ENCODE measurements around the gene ADIPOR1. TPM values are rescaled to one million over a fixed set of nuclear protein-coding genes. Genes with fewer than 3 reads are reported as not detected.
"Not testable (repeated sequence)": the region's sequence is repeated elsewhere in the genome, so short reads cannot be mapped to it uniquely, and the experiment has no call there.

The ADIPOR1 gene
- total and polyA plus RNA-seq, 2 experiments from 2014 or later = 105 to 211 TPM

- no peak for DNase-seq (ENCODE audit: low read depth in 1 of 2, low spot score in 1 of 2)
- Histone ChIP-seq H3K27ac (no peak overlapping the region), H3K36me3 (peaks cover 58% of the 10 kb centered on the region), H3K27me3 (no peaks in the 10 kb centered on the region), H3K4me1 (ENCODE audit: low read depth) (no peaks in the 10 kb centered on the region), H3K4me3 (no peak overlapping the region), H3K9me3 (ENCODE audit: low read depth) (no peaks in the 10 kb centered on the region)
- TF ChIP-seq CTCF (IDR thresholded peaks at IDR 0.05; ENCODE audit: low read depth, low read length) = no peak
Observed at GRCh38 chr1:202915146-202915545, 43.0 kb downstream of the ADIPOR1 start.

GRCh38 chr1:202912476-202912875 is 45.6 kb downstream of the ADIPOR1 start:
- not testable (repeated sequence) for H3K9me3 ChIP-seq (ENCODE audit: low read depth); H3K4me3 ChIP-seq; H3K4me1 ChIP-seq (ENCODE audit: low read depth); DNase-seq (ENCODE audit: low read depth in 1 of 2, low spot score in 1 of 2); H3K27ac ChIP-seq; H3K27me3 ChIP-seq
- H3K36me3 ChIP-seq = peaks cover 60% of the 10 kb centered on the region

DNA sequence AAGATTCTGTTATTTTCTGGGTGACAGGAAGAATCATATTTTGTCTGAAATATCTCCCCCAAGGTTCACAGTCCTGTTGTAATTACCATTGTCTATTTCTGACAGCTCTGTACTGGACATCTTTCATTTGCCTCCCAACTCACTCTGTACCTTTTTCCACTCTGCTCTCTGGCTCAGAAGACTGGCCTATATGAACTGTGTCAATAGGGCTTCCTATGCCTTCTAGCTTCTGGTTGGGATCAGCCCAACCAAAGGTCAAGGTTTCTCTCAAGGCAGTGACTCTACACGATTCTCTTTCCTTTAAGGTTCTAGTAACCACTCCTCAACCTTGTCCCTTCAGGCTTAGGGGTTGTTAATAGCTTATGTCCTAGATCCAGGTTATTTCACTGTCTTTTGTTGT is 48.6 kb downstream of the ADIPOR1 start:
- no peak for TF ChIP-seq CTCF (IDR thresholded peaks at IDR 0.05; ENCODE audit: low read depth, low read length)
- Histone ChIP-seq H3K4me1 (ENCODE audit: low read depth) (peaks cover 11% of the 10 kb centered on the region), H3K4me3 (no peak overlapping the region), H3K27ac (no peak overlapping the region), H3K27me3 (no peaks in the 10 kb centered on the region), H3K36me3 (peaks cover 46% of the 10 kb centered on the region), H3K9me3 (ENCODE audit: low read depth) (no peaks in the 10 kb centered on the region)
- DNase-seq (ENCODE audit: low read depth in 1 of 2, low spot score in 1 of 2) = no peak

GRCh38 chr1:202908998-202909397 is 49.1 kb downstream of the ADIPOR1 start:
- DNase-seq (ENCODE audit: low read depth in 1 of 2, low spot score in 1 of 2) = no peak
- H3K4me1 ChIP-seq (ENCODE audit: low read depth) = peaks cover 15% of the 10 kb centered on the region
- peaks cover 41% of the 10 kb centered on the region for H3K36me3 ChIP-seq
- H3K27me3 ChIP-seq = no peaks in the 10 kb centered on the region
- no peak overlapping the region for H3K4me3 ChIP-seq
- no peak for TF ChIP-seq CTCF (IDR thresholded peaks at IDR 0.05; ENCODE audit: low read depth, low read length)
- H3K27ac ChIP-seq = no peak overlapping the region
- H3K9me3 ChIP-seq (ENCODE audit: low read depth) = no peaks in the 10 kb centered on the region

- DNase-seq (ENCODE audit: low read depth in 1 of 2, low spot score in 1 of 2) = no peak
- TF ChIP-seq CTCF (IDR thresholded peaks at IDR 0.05; ENCODE audit: low read depth, low read length) = no peak
- Histone ChIP-seq H3K9me3 (ENCODE audit: low read depth) (no peaks in the 10 kb centered on the region), H3K4me1 (ENCODE audit: low read depth) (peaks cover 15% of the 10 kb centered on the region), H3K4me3 (no peak overlapping the region), H3K27ac (peak overlapping the region; percentile 80), H3K27me3 (no peaks in the 10 kb centered on the region), H3K36me3 (peaks cover 41% of the 10 kb centered on the region)
Observed at GRCh38 chr1:202905331-202905730, 52.8 kb downstream of the ADIPOR1 start.

DNA sequence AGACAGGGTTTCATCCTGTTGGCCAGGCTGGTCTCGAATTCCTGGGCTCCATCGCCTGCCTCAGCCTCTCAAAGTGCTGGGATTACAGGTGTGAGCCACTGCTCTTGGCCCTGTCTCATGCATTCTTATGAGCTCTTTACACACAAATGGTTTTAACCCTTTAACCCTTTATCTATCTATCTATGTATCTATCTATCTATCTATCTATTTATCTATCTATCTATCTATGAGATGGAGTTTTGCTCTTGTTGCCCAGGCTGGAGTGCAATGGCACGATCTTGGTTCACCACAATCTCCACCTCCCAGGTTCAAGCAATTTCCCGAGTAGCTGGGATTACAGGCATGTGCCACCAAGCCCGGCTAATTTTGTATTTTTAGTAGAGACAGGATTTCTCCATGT is 54.3 kb downstream of the ADIPOR1 start:
- Histone ChIP-seq H3K4me1 (ENCODE audit: low read depth) (peaks cover 15% of the 10 kb centered on the region), H3K27ac (peak overlapping the region; percentile 80), H3K36me3 (peaks cover 41% of the 10 kb centered on the region)
- not testable (repeated sequence) for H3K9me3 ChIP-seq (ENCODE audit: low read depth); H3K27me3 ChIP-seq; DNase-seq (ENCODE audit: low read depth in 1 of 2, low spot score in 1 of 2); H3K4me3 ChIP-seq

DNA sequence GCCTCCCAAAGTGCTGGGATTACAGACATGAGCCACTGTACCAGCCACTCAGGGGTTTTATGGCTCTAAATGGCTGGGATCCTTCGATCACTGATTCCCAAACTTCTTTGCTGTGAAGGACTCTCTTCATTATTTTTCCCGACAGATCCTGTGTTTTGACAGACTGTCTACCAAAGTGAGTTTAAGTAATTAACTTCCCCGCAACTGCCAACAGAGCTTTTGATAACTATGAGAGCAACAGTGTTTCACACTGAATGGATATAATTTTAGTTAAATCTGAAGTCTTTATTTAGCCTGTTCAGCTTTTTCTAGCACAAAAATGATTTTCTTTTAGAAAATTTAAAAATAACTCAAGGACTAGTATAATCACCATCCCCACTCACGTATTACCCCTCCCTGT is 56.6 kb downstream of the ADIPOR1 start:
- Histone ChIP-seq H3K27me3 (no peaks in the 10 kb centered on the region), H3K36me3 (peaks cover 29% of the 10 kb centered on the region), H3K9me3 (ENCODE audit: low read depth) (no peaks in the 10 kb centered on the region), H3K27ac (no peak overlapping the region), H3K4me3 (no peak overlapping the region), H3K4me1 (ENCODE audit: low read depth) (peaks cover 15% of the 10 kb centered on the region)
- TF ChIP-seq CTCF (IDR thresholded peaks at IDR 0.05; ENCODE audit: low read depth, low read length) = no peak
- DNase-seq (ENCODE audit: low read depth in 1 of 2, low spot score in 1 of 2) = no peak
